K562 (cell line): Measurements from ENCODE around the gene PA2G4. TPM values are rescaled to one million over a fixed set of nuclear protein-coding genes. Genes with fewer than 3 reads are reported as not detected.

ENCODE experiments used
- ARID1B ChIP-seq: fragments of 450-650 bp; IDR thresholded peaks from 2 replicates; pipeline ENCODE4 v1.6.1; 2016; ENCODE audit warnings: antibody characterized with exemption, mild to moderate bottlenecking, inconsistent platforms
- ARNT ChIP-seq, 2 experiments: fragments of 450-650 bp; IDR thresholded peaks; 2 replicates each; pipeline ENCODE4 v1.6.1; 2016; ENCODE audit warnings: mild to moderate bottlenecking in 1 of 2
- ATF6 ChIP-seq: sonication (generic); formaldehyde crosslinking; IDR thresholded peaks from 2 replicates; pipeline ENCODE4 v1.4.0; 2020; ENCODE audit warnings: mild to moderate bottlenecking, missing genetic modification reagents
- BRF2 ChIP-seq: IDR thresholded peaks from 3 replicates; pipeline ENCODE4 v1.6.1; 2011; ENCODE audit warnings: borderline replicate concordance, mild to moderate bottlenecking; ENCODE audit not compliant: insufficient read length, insufficient read depth
- CTCFL ChIP-seq: IDR thresholded peaks from 2 replicates; pipeline ENCODE4 v1.6.1; 2011; ENCODE audit warnings: borderline replicate concordance, low read depth, mild to moderate bottlenecking, moderate library complexity, low read length; ENCODE audit not compliant: insufficient read depth, poor library complexity, severe bottlenecking
- FOXK2 ChIP-seq, 2 experiments: fragments of 450-650 bp; IDR thresholded peaks in 1 of 2; conservative IDR thresholded peaks in 1 of 2; 2 replicates each; pipeline ENCODE4 v1.6.1; 2016; ENCODE audit warnings: low read depth in 2 of 2, mild to moderate bottlenecking in 1 of 2
- KLF16 ChIP-seq: IDR thresholded peaks from 2 replicates; pipeline ENCODE4 v1.6.1; 2016; ENCODE audit warnings: antibody characterized with exemption
- NR4A1 ChIP-seq, 2 experiments: fragments of 250-450 bp in 1 of 2; fragments of 450-650 bp in 1 of 2; sonication (Bioruptor Pico) in 1 of 2; IDR thresholded peaks; 2 replicates each; pipeline versions ENCODE4 v1.4.0 to v1.6.1; 2016 to 2020; ENCODE audit warnings: mild to moderate bottlenecking in 2 of 2, missing compliant biosample characterization in 1 of 2, missing genetic modification characterization in 1 of 2, moderate library complexity in 1 of 2
- PKNOX1 ChIP-seq: fragments of 450-650 bp; IDR thresholded peaks from 2 replicates; pipeline ENCODE4 v1.6.1; 2016
- POLR2AphosphoS2 ChIP-seq: IDR thresholded peaks from 2 replicates; pipeline ENCODE4 v1.6.1; 2012; ENCODE audit warnings: low read length, improper control_type of control experiment
- ZNF518B ChIP-seq: fragments of 250-450 bp; sonication (Bioruptor Pico); IDR thresholded peaks from 2 replicates; pipeline ENCODE4 v1.5.0; 2021; ENCODE audit warnings: mild to moderate bottlenecking, moderate library complexity
- polyA plus RNA-seq, 8 experiments: library from polyadenylated mRNA; depleted of rRNA in 4 of 8; stranded (reverse) in 5 of 8; unstranded in 3 of 8; fragments of >200 nt; fragmentation: Nextera tagmentation in 2 of 8; fragmentation: Illumina TruSeq in 1 of 8; extraction: Ambion mirVana in 2 of 8; extraction: Trizol in 1 of 8; gene quantifications; 2 replicates each; pipeline versions ENCODE4 v1.2.1 to v1.2.3, GENCODE V29; 2011 to 2014; ENCODE audit warnings: inconsistent platforms in 1 of 8, missing spikeins in 1 of 8
- total RNA-seq, 7 experiments: library from RNA; depleted of rRNA in 6 of 7; stranded (reverse); fragments of >200 nt in 6 of 7; fragmentation: Illumina TruSeq in 2 of 7; extraction: Trizol in 2 of 7; gene quantifications; 2 replicates each; pipeline versions ENCODE4 v1.2.1 to v1.2.3, GENCODE V29; 2011 to 2021; ENCODE audit warnings: low replicate concordance in 1 of 7

The PA2G4 gene
- total and polyA plus RNA-seq, 9 of the 15 experiments (the other 6 are each of a cell fraction or from before 2014, with no cell fraction given) = 230 to 925 (median 638) TPM

GRCh38 chr12:56151672-56152131, 47.3 kb downstream of the PA2G4 start (continued):
- TF ChIP-seq ATF6 (CRISPR knock-in tag) (0 out of 2 replicates have a peak, but pooled peaks have one; percentile 34), ARID1B (no peak), NR4A1 (CRISPR knock-in tag; IDR thresholded peaks at IDR 0.05) (no peak), NR4A1 (tag; IDR thresholded peaks at IDR 0.05) (0 out of 2 replicates have a peak, but pooled peaks have one; percentile 51), POLR2AphosphoS2 (no peak), FOXK2 (conservative IDR thresholded peaks at IDR 0.05 in 1 of 2, IDR thresholded peaks at IDR 0.05 in 1 of 2; ENCODE audit: low read depth in 2 of 2) (0 out of 4 replicates have a peak, but pooled peaks of 1 of the 2 experiments have one; percentile 33), CTCFL (peak; percentile 58), BRF2 (no peak), ARNT (IDR thresholded peaks at IDR 0.05) (0 out of 4 replicates have a peak, but pooled peaks of 1 of the 2 experiments have one; percentile 32), KLF16 (no peak), ZNF518B (CRISPR knock-in tag) (no peak), PKNOX1 (no peak)
- TF ChIP-seq, all 486 proteins: peak for 46
